DND-41 (cell line): Measurements from ENCODE around the gene TTC39B.
A peak's percentile ranks its signal among the peaks of the same experiment; 100 is the strongest.

ENCODE experiments used
- EZH2 ChIP-seq: IDR thresholded peaks from 3 replicates; pipeline ENCODE4 v1.6.1; 2012; ENCODE audit warnings: borderline replicate concordance, low read depth, mild to moderate bottlenecking, moderate library complexity, low read length, inconsistent platforms; ENCODE audit not compliant: severe bottlenecking
- TF ChIP-seq, protein P1 (sequence below): IDR thresholded peaks from 2 replicates; pipeline ENCODE4 v1.5.1; 2012; ENCODE audit warnings: borderline replicate concordance, low read length, moderate library complexity, mild to moderate bottlenecking; ENCODE audit not compliant: poor library complexity, severe bottlenecking; ENCODE audit errors: extremely low read depth

DNA sequence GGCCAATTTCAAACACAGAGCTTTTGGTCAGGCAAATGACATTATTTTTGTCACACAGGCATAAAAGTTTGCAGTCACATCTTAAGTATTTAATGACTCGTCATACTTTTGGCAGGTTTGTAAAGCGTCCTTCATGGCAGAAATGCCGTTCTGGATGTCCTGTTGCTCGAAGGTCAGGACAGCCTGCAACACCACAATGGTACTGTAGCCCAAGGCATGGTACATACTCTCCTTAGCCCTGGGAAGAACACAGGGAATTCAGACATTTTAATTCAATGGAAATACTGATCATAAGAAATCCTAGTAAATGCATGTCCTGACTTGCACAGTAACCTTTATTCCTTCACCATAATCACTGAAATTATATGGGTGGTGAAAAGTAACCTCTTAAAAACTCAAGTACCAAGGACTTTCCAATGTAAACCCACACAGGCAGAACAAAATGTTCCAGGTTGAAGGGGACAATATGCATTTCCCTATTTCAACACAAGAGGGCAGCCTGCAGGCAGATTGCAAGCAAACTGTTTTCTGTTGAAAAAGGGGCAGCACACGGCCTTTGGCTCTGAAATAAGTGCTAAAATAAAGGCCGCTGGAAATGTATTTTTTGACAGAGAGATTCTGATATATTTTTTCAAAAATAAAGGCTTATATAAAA, 95.7 kb downstream of the TTC39B start:
- TF ChIP-seq, protein P1, sequence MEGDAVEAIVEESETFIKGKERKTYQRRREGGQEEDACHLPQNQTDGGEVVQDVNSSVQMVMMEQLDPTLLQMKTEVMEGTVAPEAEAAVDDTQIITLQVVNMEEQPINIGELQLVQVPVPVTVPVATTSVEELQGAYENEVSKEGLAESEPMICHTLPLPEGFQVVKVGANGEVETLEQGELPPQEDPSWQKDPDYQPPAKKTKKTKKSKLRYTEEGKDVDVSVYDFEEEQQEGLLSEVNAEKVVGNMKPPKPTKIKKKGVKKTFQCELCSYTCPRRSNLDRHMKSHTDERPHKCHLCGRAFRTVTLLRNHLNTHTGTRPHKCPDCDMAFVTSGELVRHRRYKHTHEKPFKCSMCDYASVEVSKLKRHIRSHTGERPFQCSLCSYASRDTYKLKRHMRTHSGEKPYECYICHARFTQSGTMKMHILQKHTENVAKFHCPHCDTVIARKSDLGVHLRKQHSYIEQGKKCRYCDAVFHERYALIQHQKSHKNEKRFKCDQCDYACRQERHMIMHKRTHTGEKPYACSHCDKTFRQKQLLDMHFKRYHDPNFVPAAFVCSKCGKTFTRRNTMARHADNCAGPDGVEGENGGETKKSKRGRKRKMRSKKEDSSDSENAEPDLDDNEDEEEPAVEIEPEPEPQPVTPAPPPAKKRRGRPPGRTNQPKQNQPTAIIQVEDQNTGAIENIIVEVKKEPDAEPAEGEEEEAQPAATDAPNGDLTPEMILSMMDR = peak; percentile 85
- no peak for TF ChIP-seq EZH2
